NCI-H446 treated with DMSO at 0.1 percent for 48 hours (cell line): ENCODE data around the gene ZNF280D.

Experiments used
- DNase-seq: peaks from one replicate; lab custom pipeline; 2025; lab: John Stamatoyannopoulos, UW

Gene ZNF280D

DNA sequence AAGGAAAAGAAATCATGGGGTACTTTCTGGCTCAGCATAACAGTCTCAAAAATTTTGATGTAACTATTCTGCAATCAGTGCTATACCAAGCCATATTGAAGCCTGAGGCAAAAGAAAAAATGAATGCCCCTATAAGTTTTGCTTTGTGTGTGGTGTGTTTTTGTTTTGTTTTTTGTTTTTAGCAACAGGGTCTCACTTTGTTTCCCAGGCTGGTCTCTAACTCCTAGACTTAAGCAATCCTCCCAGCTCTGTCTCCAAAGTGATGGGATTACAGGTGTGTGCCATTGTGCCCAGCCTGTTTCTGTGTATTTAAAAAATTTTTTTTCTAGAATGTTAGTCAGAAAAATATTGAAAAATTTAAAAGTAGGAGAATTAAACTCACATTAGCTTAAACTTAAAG is 93.2 kb downstream of the ZNF280D start:
- no peak for DNase-seq

DNA sequence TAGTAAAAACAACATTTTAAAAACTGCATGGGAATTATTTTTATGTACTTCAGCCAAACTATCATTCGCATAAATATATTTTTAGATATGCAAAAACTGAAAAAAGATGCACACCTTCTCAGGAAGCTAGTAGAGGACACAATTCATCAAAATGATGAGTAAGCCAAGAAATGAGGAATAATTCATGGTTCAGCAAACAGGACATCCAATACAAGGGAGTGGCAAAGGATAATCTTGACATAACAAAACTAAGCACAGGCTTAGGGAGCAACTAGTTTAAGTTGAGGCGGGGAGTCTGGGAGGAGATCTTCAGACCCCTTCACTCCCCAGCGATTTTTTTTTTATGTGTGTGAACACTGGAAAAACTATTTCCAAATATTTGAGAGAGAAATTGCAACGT is 93.7 kb downstream of the ZNF280D start:
- DNase-seq: no peak

DNA sequence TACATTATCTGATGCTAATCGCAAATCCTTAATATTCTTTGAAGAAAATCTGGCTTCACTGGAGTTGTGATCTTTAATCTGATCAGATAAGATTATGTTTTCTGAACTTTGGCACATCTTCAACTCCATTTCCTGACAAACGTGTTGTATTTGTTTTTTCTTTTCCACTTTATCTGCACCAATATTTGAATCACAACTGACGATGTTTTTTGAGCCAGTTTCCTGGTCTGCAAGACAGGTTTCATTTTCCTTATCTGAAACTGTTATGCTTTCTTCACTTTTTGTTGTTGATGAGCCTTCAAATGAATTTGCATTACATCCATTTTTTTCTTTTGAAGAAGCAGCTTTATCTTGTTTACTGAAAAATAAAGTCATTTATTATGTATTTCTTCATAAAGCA is 101.5 kb downstream of the ZNF280D start:
- no peak for DNase-seq

DNA sequence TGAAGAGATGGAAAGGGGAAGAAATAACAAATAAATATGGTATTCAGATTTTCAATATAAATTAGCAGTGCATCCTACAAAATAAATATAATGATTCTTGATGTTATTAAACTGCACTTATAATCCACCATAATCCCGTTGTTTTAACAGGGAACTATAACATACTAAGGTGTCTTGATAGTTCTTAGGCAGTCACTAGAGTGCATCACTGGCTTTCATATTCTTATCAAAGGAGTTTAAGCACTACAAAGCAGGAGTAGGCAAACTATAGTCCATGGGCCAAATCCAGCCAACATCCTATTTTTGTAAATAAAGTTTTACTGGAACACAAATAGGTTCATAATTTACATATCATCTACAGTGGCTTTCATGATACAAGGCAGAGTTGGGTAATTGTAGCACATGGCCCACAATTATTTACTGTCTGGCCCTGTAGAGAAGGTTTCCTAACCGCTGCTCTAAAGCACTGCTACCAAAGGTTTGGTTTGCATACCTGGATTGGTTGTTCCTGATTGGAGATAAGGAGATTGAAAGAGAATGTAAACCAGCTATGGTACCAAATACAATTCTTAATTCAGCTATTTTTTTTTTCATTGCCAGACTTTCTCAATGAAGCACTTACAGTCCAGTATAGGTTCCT is 104.3 kb downstream of the ZNF280D start:
- DNase-seq: no peak

GRCh38 chr15:56619887-56620286 is 113.4 kb downstream of the ZNF280D start:
- DNase-seq: no peak

DNA sequence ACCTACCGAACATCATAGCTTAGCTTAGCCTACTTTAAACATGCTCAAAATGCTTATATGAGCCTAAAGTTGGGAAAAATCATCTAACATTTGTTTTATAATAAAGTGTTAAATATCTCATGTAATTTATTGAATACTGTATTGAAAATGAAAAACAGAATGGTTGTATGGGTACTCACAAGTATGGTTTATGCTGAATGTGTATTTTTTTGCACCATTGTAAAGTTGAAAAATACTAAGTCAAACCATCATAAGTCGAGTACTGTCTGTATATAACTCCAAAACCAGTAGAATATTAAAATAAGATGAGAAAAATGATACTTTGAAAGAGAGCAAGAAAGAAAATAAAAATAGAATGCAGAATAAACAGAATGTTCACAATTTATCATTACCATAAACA is 115.7 kb downstream of the ZNF280D start:
- DNase-seq: no peak

GRCh38 chr15:56616551-56616950 is 116.8 kb downstream of the ZNF280D start:
- DNase-seq: no peak

DNA sequence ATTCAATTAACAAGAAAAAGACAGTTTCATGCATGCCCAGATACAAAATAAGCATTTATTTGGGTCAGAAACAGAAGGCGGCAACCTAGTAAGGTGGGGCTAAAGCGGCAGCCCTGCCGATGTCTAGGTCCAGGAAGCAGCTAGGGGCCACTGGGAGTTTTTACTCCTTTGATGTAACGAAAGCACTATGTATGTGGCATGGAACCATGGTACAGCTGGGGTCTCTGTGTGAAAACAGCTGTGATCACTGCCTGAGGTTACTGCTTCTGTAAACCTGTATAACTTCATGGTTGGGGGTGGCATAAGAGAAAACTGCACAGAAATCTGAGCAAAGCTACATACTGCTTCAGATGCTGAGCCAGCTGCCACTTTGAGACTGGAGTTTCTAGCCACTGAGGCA is 119.5 kb downstream of the ZNF280D start:
- no peak for DNase-seq

DNA sequence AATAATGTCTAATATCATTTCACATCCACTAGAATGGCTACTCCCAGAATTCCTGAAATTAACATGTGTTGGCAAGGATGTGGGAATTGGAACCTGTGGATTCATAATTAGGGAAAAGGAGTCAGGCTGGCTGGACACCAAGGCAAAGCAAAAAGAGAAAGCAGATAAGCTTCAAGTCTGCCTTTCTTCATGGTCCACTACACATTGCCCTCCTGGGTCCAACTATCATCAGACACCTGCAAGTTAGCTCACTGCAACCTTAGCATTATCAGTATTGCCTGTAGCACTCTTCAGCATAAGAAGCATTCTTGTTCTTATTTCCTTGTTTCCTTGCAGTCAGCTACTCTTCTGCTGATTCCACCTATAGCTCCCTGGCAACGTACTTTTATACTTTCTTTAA is 124.3 kb downstream of the ZNF280D start:
- no peak for DNase-seq

DNA sequence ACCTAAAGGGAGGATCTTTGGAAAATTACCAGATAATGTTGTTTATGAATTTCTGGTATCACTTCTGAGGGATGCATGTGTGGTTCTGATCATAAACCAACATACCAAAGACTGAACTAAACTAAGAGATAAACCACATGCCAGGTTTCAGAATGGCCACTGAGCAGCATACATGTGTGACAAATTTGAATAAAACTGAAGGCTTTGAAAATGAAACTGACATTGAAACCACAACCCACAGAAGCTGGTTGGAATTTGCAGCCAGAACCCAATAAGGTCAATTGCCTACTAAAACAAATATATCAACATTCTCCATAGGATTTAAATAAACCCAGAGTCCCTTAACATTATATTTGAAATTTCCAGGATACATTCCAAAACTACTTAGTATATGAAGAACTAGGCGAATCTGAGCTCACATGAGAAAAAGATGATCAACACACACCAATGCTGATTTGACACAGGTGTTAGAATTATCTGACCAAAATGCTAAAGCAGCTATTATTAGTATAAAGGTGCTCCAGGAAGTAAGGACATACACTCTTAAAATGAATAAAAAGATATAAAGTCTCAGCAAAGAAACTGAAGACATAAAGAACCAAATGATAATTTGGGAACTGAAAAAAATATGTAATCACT is 125.0 kb downstream of the ZNF280D start:
- DNase-seq: no peak

GRCh38 chr15:56602253-56602652 is 131.1 kb downstream of the ZNF280D start:
- no peak for DNase-seq

GRCh38 chr15:56600380-56600779 is 132.9 kb downstream of the ZNF280D start:
- no peak for DNase-seq

DNA sequence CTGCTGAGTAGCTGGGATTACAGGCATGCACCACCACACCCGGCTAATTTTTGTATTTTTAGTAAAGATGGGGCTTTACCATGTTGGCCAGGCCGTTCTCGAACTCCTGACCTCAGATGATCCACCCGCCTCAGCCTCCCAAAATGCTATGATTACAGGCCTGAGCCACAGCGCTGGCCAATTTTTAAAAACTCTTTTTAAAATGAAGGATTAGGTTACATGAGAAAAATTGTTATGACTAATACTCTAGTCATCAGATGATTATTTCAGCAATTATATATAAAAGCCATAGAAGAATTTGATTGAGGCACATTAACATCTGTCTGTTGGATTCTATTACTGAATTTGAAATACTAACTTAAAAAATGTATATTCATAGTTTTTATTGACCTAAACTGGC is 134.3 kb downstream of the ZNF280D start:
- DNase-seq: no peak

DNA sequence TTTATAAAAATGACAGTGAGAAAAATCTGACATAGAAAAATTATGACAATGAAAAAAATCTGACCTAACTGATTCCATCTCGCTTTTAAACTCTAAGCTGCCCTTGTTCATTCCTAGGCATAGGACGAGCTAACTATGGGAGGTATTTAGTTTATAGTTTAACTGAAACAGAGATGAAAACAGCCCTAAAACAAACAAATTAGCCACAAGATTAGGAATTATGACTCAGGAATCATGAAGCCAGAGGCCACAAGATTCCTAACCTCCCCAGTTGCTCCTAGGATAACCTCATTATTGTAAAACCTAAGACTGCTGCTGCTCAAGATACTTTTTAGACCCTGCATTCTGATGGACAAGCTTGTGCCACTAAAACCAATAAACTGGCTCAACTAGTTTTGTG is 145.6 kb downstream of the ZNF280D start:
- no peak for DNase-seq

DNA sequence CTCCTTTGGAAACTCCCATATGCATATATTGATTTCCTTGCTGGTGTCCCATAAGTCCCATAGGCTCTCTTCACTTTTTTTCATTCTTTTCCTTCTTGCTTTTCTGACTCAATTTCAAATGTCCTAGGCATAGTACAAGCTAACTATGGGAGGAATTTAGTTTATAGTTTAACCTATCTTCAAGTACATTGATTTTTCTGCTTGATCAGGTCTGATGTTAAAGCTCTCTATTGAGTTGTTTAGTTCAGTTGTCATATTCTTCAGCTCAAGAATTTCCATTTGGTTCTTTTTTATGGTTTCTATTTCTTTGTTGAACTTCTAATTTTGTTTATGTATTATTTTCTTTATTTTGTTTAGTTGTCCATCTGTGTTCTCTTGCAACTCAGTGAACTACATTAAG is 147.1 kb downstream of the ZNF280D start:
- DNase-seq: no peak

DNA sequence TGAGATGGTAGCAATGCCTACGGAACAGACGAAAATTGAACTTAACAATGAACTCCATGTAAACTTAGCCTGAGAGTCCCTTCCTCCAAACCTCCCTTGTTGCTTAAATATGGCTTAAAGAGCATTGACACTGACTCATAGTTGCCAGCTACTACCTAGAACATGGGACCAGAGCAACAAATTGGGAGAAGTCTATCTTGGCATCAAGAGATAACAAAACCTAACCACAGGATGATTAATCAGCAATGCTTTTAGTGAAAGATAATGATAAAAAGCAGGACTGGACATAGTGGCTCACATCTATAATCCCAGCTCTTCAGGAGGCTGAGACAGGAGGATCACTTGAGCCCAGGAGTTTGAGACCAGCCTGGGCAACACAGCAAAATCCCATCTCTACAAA is 150.5 kb downstream of the ZNF280D start:
- no peak for DNase-seq
